ENCODE data around the gene IBSP.

The IBSP gene

DNA sequence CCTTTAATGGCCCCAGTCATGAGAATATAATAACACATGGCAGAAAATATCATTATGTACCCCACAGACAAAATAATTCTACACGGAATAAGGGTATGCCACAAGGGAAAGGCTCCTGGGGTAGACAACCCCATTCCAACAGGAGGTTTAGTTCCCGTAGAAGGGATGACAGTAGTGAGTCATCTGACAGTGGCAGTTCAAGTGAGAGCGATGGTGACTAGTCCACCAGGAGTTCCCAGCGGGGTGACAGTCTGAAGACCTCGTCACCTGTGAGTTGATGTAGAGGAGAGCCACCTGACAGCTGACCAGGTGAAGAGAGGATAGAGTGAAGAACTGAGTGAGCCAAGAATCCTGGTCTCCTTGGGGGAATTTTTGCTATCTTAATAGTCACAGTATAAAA, 46.9 kb downstream of the IBSP start:
- TF ChIP-seq, protein P1, sequence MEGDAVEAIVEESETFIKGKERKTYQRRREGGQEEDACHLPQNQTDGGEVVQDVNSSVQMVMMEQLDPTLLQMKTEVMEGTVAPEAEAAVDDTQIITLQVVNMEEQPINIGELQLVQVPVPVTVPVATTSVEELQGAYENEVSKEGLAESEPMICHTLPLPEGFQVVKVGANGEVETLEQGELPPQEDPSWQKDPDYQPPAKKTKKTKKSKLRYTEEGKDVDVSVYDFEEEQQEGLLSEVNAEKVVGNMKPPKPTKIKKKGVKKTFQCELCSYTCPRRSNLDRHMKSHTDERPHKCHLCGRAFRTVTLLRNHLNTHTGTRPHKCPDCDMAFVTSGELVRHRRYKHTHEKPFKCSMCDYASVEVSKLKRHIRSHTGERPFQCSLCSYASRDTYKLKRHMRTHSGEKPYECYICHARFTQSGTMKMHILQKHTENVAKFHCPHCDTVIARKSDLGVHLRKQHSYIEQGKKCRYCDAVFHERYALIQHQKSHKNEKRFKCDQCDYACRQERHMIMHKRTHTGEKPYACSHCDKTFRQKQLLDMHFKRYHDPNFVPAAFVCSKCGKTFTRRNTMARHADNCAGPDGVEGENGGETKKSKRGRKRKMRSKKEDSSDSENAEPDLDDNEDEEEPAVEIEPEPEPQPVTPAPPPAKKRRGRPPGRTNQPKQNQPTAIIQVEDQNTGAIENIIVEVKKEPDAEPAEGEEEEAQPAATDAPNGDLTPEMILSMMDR (conservative IDR thresholded peaks at IDR 0.05; ENCODE audit: low read depth, low read length), result no peak
- H3K4me1 ChIP-seq (ENCODE audit: low read depth, poor library complexity, severe bottlenecking), result peaks cover 20% of the 10 kb centered on the region
- H3K36me3 ChIP-seq (ENCODE audit: insufficient read depth), result no peaks in the 10 kb centered on the region
- no peak overlapping the region for H2AFZ ChIP-seq (ENCODE audit: low read depth)
- H3K79me2 ChIP-seq (ENCODE audit: insufficient read depth, low read depth), result no peaks in the 10 kb centered on the region
- no peak overlapping the region for H3K27ac ChIP-seq
- no peak overlapping the region for H3K4me3 ChIP-seq (IDR thresholded peaks at IDR 0.05; ENCODE audit: insufficient read depth, low read depth, low read length)
- H3K9ac ChIP-seq, result no peak overlapping the region
- H3K4me2 ChIP-seq, result no peak overlapping the region
- H4K20me1 ChIP-seq (ENCODE audit: insufficient read depth), result no peaks in the 10 kb centered on the region
- no peaks in the 10 kb centered on the region for H3K27me3 ChIP-seq (ENCODE audit: insufficient read depth, low read depth)

DNA sequence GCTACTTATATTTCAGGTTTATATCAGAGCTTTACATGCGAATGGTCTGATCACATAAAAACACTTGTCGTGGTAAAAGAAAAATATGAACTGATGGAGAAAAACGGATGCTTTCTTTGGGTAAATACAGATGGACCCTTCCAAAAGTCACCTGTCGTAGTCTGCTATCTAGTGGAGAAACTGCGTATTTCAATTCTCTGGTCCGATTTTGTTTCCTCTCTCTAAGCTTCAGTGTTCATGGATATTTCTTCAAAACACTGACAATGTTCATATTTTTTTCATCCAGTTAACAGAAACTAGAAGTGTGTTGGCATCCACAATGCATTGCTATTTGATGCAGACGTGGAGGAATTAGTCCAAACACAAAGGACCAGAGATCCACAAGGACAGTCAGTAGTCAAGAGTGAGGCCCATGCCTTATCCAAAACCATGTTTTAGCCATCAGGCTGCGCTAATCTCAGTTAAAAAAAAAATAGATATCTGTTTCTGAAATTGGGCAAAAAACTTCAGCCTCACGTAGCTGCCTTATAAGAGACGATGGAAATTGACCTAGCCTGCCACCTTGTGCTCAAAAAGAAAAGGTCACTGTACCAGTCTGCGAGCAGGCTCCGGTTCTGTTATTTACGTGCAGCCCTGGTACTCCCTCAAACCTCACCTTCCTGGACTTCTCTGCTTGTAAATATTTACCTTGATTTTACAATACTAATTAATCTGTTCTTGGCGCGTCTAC, 49.4 kb downstream of the IBSP start:
- Histone ChIP-seq H3K4me1 (ENCODE audit: low read depth, poor library complexity, severe bottlenecking) (peaks cover 14% of the 10 kb centered on the region), H2AFZ (ENCODE audit: low read depth) (peak overlapping the region; percentile 68), H3K9ac (no peak overlapping the region), H4K20me1 (ENCODE audit: insufficient read depth) (no peaks in the 10 kb centered on the region), H3K27ac (no peak overlapping the region), H3K4me3 (IDR thresholded peaks at IDR 0.05; ENCODE audit: insufficient read depth, low read depth, low read length) (peak overlapping the region; percentile 57), H3K36me3 (ENCODE audit: insufficient read depth) (no peaks in the 10 kb centered on the region), H3K27me3 (ENCODE audit: insufficient read depth, low read depth) (no peaks in the 10 kb centered on the region), H3K4me2 (peak overlapping the region; percentile 73), H3K79me2 (ENCODE audit: insufficient read depth, low read depth) (no peaks in the 10 kb centered on the region)
- TF ChIP-seq, protein P1 (conservative IDR thresholded peaks at IDR 0.05; ENCODE audit: low read depth, low read length), result peak; percentile 89

DNA sequence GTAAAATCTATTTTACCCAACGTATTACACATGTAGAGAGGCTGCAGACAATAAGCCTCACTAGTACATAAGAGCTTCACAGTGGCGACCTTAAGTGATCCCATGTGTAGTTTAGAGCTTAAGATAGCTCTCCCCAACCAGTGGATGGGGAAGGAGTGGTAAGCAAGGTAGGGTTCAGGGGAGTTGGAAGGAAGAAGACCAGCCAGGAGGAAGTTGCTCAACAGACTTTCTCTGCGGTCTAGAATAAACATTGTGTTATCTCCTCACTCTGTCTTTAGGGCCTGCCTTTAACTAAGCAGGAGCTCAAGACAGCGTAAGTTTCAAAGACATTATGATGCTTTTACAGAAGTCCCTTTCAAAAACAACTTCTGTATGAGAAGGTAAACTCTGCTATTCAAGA, 50.3 kb downstream of the IBSP start:
- no peaks in the 10 kb centered on the region for H4K20me1 ChIP-seq (ENCODE audit: insufficient read depth)
- no peak overlapping the region for H3K4me2 ChIP-seq
- H3K27ac ChIP-seq, result no peak overlapping the region
- H3K9ac ChIP-seq, result no peak overlapping the region
- no peak overlapping the region for H3K4me3 ChIP-seq (IDR thresholded peaks at IDR 0.05; ENCODE audit: insufficient read depth, low read depth, low read length)
- TF ChIP-seq, protein P1 (conservative IDR thresholded peaks at IDR 0.05; ENCODE audit: low read depth, low read length), result no peak
- no peaks in the 10 kb centered on the region for H3K36me3 ChIP-seq (ENCODE audit: insufficient read depth)
- peaks cover 5% of the 10 kb centered on the region for H3K4me1 ChIP-seq (ENCODE audit: low read depth, poor library complexity, severe bottlenecking)
- no peak overlapping the region for H2AFZ ChIP-seq (ENCODE audit: low read depth)
- H3K79me2 ChIP-seq (ENCODE audit: insufficient read depth, low read depth), result no peaks in the 10 kb centered on the region
- no peaks in the 10 kb centered on the region for H3K27me3 ChIP-seq (ENCODE audit: insufficient read depth, low read depth)

DNA sequence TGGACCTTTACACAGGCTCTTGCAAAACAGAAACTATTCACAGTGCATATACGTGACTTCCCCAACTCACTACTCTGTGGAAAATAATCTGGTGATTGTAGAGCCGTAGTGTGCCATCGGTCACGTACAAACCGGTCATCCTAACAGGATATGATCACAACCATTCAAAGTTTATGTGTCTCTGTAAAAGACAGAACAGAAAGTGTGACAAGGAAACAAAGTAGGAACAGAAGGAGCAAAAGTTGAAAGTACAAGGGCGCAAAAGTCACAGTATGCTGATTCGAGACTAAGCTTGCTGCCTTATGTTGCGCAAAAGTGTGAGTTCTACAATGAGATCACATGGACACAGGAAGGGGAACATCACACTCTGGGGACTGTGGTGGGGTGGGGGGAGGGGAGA, 52.0 kb downstream of the IBSP start:
- Histone ChIP-seq H3K4me3 (IDR thresholded peaks at IDR 0.05; ENCODE audit: insufficient read depth, low read depth, low read length) (no peak overlapping the region), H3K4me2 (no peak overlapping the region), H3K4me1 (ENCODE audit: low read depth, poor library complexity, severe bottlenecking) (peaks cover 4% of the 10 kb centered on the region), H3K79me2 (ENCODE audit: insufficient read depth, low read depth) (no peaks in the 10 kb centered on the region), H3K27ac (no peak overlapping the region), H2AFZ (ENCODE audit: low read depth) (no peak overlapping the region), H3K27me3 (ENCODE audit: insufficient read depth, low read depth) (no peaks in the 10 kb centered on the region), H4K20me1 (ENCODE audit: insufficient read depth) (no peaks in the 10 kb centered on the region), H3K9ac (no peak overlapping the region), H3K36me3 (ENCODE audit: insufficient read depth) (no peaks in the 10 kb centered on the region)
- TF ChIP-seq, protein P1 (conservative IDR thresholded peaks at IDR 0.05; ENCODE audit: low read depth, low read length), result no peak
